IMR-90 (cell line): ENCODE measurements around the gene ADAM12. TPM values are rescaled to one million over a fixed set of nuclear protein-coding genes. Genes with fewer than 3 reads are reported as not detected.

Experiments used
- ATAC-seq: fragments of 200-7000 bp; cut with Tn5 transposase; 2 replicates; pipeline ENCODE4 v1.9.1; 2020; ENCODE audit warnings: low read depth, mild to moderate bottlenecking, moderate library complexity
- BruUV-seq: library from RNA; stranded (reverse); fragments of 400-500 nt; replicated peaks from 2 replicates; lab custom pipeline; 2021; lab: Mats Ljungman, UMichigan
- CTCF ChIA-PET: fragments of 300-600 bp; formaldehyde crosslinking; extraction: SDS; loops from one replicate; lab custom pipeline; 2021; ENCODE audit warnings: antibody characterized with exemption; lab: Yijun Ruan, JAX
- POLR2A ChIA-PET: fragments of 300-600 bp; sonication (Branson Sonifier 250); formaldehyde crosslinking; loops from one replicate; lab custom pipeline; 2022; ENCODE audit warnings: antibody characterized with exemption; ENCODE audit not compliant: unreplicated experiment; lab: Charles Lee
- DNase-seq: peaks from one replicate; pipeline ENCODE4 v3.0.0; 2013
- H2AFZ ChIP-seq: replicated peaks from 2 replicates; pipeline ENCODE3; 2013; ENCODE audit warnings: low read length, mild to moderate bottlenecking; ENCODE audit not compliant: poor library complexity
- H2AK5ac ChIP-seq: 2 replicates; pipeline ENCODE4 v1.6.1; 2013; ENCODE audit warnings: low read depth, low read length, inconsistent platforms
- H2AK9ac ChIP-seq: replicated peaks from 2 replicates; pipeline ENCODE3; 2013; ENCODE audit warnings: mild to moderate bottlenecking, low read depth, low read length, moderate library complexity; ENCODE audit not compliant: poor library complexity
- H2BK120ac ChIP-seq: 2 replicates; pipeline ENCODE4 v1.6.1; 2013; ENCODE audit warnings: low read depth, low read length, inconsistent platforms
- H2BK15ac ChIP-seq: 3 replicates; pipeline ENCODE4 v1.6.1; 2013; ENCODE audit warnings: low read depth, low read length, inconsistent platforms
- H2BK20ac ChIP-seq: 2 replicates; pipeline ENCODE4 v1.6.1; 2013; ENCODE audit warnings: low read depth, mild to moderate bottlenecking, inconsistent platforms, low read length, moderate library complexity
- H2BK5ac ChIP-seq: 2 replicates; pipeline ENCODE4 v1.6.1; 2013; ENCODE audit warnings: mild to moderate bottlenecking, low read depth, low read length, inconsistent platforms; ENCODE audit not compliant: poor library complexity, severe bottlenecking
- H3K14ac ChIP-seq: replicated peaks from 2 replicates; pipeline ENCODE4 v1.6.1; 2013; ENCODE audit warnings: low read depth, low read length, inconsistent platforms
- H3K18ac ChIP-seq: 2 replicates; pipeline ENCODE4 v1.6.1; 2013; ENCODE audit warnings: low read depth, low read length, control low read depth
- H3K23ac ChIP-seq: 2 replicates; pipeline ENCODE4 v1.6.1; 2013; ENCODE audit warnings: low read depth, low read length, inconsistent platforms
- H3K27ac ChIP-seq: 2 replicates; pipeline ENCODE4 v1.5.1; 2013; ENCODE audit warnings: mild to moderate bottlenecking, control low read depth, low read length; ENCODE audit not compliant: insufficient read depth
- H3K27me3 ChIP-seq: 2 replicates; pipeline ENCODE4 v1.6.1; 2013; ENCODE audit warnings: low read length; ENCODE audit not compliant: control insufficient read depth, insufficient read depth
- H3K36me3 ChIP-seq: 2 replicates; pipeline ENCODE4 v1.6.1; 2013; ENCODE audit warnings: low read length, mixed read lengths; ENCODE audit not compliant: control insufficient read depth, insufficient read depth
- H3K4ac ChIP-seq: 2 replicates; pipeline ENCODE4 v1.6.1; 2013; ENCODE audit warnings: low read depth, low read length, inconsistent platforms
- H3K4me1 ChIP-seq: 2 replicates; pipeline ENCODE4 v1.6.1; 2013; ENCODE audit warnings: low read length, mixed read lengths; ENCODE audit not compliant: control insufficient read depth, insufficient read depth
- H3K4me2 ChIP-seq: 2 replicates; pipeline ENCODE4 v1.6.1; 2013; ENCODE audit warnings: low read depth, mild to moderate bottlenecking, control low read depth, low read length, moderate library complexity
- H3K4me3 ChIP-seq: 2 replicates; pipeline ENCODE4 v1.5.1; 2013; ENCODE audit warnings: low read depth, mild to moderate bottlenecking, control low read depth, low read length, moderate library complexity; ENCODE audit not compliant: insufficient read depth
- H3K56ac ChIP-seq: 2 replicates; pipeline ENCODE4 v1.6.1; 2013; ENCODE audit warnings: low read length, inconsistent platforms; ENCODE audit not compliant: insufficient read depth; ENCODE audit errors: extremely low read depth
- H3K79me1 ChIP-seq, 2 experiments: 2 replicates each; pipeline ENCODE4 v1.6.1; 2013; ENCODE audit warnings: low read length in 2 of 2, inconsistent platforms in 1 of 2, low read depth in 1 of 2
- H3K9ac ChIP-seq: 2 replicates; pipeline ENCODE4 v1.6.1; 2013; ENCODE audit warnings: low read depth, low read length, control low read depth
- H3K9me1 ChIP-seq: 2 replicates; pipeline ENCODE4 v1.6.1; 2013; ENCODE audit warnings: low read length, inconsistent platforms; ENCODE audit not compliant: insufficient read depth
- H3K9me3 ChIP-seq: 2 replicates; pipeline ENCODE4 v1.6.1; 2013; ENCODE audit warnings: low read length; ENCODE audit not compliant: control insufficient read depth, insufficient read depth
- H4K20me1 ChIP-seq: 2 replicates; pipeline ENCODE4 v1.6.1; 2013; ENCODE audit warnings: low read length, inconsistent platforms; ENCODE audit not compliant: insufficient read depth
- H4K5ac ChIP-seq: 2 replicates; pipeline ENCODE4 v1.6.1; 2013; ENCODE audit warnings: mild to moderate bottlenecking, low read depth, low read length, control low read depth
- H4K8ac ChIP-seq, 2 experiments: 2 replicates each; pipeline ENCODE4 v1.6.1; 2013; ENCODE audit warnings: low read depth in 2 of 2, low read length in 2 of 2, control low read depth in 1 of 2, inconsistent platforms in 1 of 2
- H4K91ac ChIP-seq: 2 replicates; pipeline ENCODE4 v1.6.1; 2013; ENCODE audit warnings: low read depth, low read length, inconsistent platforms; ENCODE audit not compliant: insufficient read depth
- POLR2A ChIP-seq: IDR thresholded peaks from 2 replicates; pipeline ENCODE4 v1.6.1; 2012; ENCODE audit warnings: mild to moderate bottlenecking, low read depth, low read length
- WGBS, 2 experiments: methylation state at CpG; one replicate each; pipeline versions ENCODE4 v1.1.5 to v1.1.7; 2013; ENCODE audit warnings: missing lambda C conversion rate in 2 of 2; ENCODE audit not compliant: insufficient read length in 1 of 2; ENCODE audit errors: extremely low coverage in 2 of 2; 5-methylcytosine and 5-hydroxymethylcytosine counted together
- dilution Hi-C: fragments of 300-500 bp; cut with HindIII; formaldehyde crosslinking; loops from one replicate; pipeline ENCODE4 v1.14.3; 2018; ENCODE audit warnings: low sequenced_read_pairs; ENCODE audit not compliant: unreplicated experiment
- in situ Hi-C: fragments of 300-500 bp; cut with MboI; formaldehyde crosslinking; loops from 3 replicates; pipeline ENCODE4 v1.14.3; 2019; ENCODE audit warnings: low sequenced_read_pairs, inconsistent platforms, mixed read lengths
- intact Hi-C: fragments of 100-400 bp; cut with micrococcal nuclease; formaldehyde crosslinking; loops from 2 replicates; pipeline ENCODE4 v1.10.0; 2022
- polyA plus RNA-seq, 3 experiments: library from polyadenylated mRNA; depleted of rRNA; stranded (reverse); fragments of >200 nt; gene quantifications; 2 replicates each; pipeline ENCODE4 v1.2.3, GENCODE V29; 2012; ENCODE audit warnings: low replicate concordance in 1 of 3
- total RNA-seq: library from RNA; depleted of rRNA; stranded (reverse); fragments of >200 nt; gene quantifications from 2 replicates; pipeline ENCODE4 v1.2.3, GENCODE V29; 2012

The ADAM12 gene
- total and polyA plus RNA-seq, 2 of the 4 experiments (the other 2 are of a cell fraction) = 9.6 to 10.2 TPM

GRCh38 chr10:126122881-126123280, 265.4 kb downstream of the ADAM12 start:
- no peaks in the 10 kb centered on the region for H4K20me1 ChIP-seq
- H2BK15ac ChIP-seq = no peak overlapping the region
- no peak overlapping the region for H3K4me3 ChIP-seq
- no peak overlapping the region for H3K14ac ChIP-seq
- ATAC-seq = no peak
- H3K9me3 ChIP-seq = no peaks in the 10 kb centered on the region
- BruUV-seq = no TSS peak
- H3K79me1 ChIP-seq = no peaks in the 10 kb centered on the region
- no peak overlapping the region for H4K8ac ChIP-seq
- no peak overlapping the region for H3K9ac ChIP-seq
- H3K9me1 ChIP-seq = 0 out of 2 replicates have a peak, but pooled peaks cover 3% of the 10 kb centered on the region
- in situ Hi-C loops = no loop called here
- TF ChIP-seq POLR2A = no peak
- H3K4me2 ChIP-seq = no peak overlapping the region
- ChIA-PET CTCF (interaction anchor here (0.7 kb wide), 1 partner anchor 19 kb away, joined by 3 read pairs; no protein-coding TSS in a partner anchor), POLR2A (no interaction called here)
- no peak for DNase-seq
- no peaks in the 10 kb centered on the region for H3K36me3 ChIP-seq
- no peak overlapping the region for H2BK120ac ChIP-seq
- 0 out of 2 replicates have a peak, but pooled peaks cover 2% of the 10 kb centered on the region for H3K4me1 ChIP-seq
- no peaks in the 10 kb centered on the region for H3K27me3 ChIP-seq
- H2AK9ac ChIP-seq = no peak overlapping the region
- H2AK5ac ChIP-seq = no peak overlapping the region
- dilution Hi-C loops = no loop called here
- no CpG with 5 or more reads among the region's 1 CpG for WGBS, 2 experiments
- no peak overlapping the region for H3K4ac ChIP-seq
- H2BK20ac ChIP-seq = no peak overlapping the region
- no peak overlapping the region for H2AFZ ChIP-seq
- H2BK5ac ChIP-seq = no peak overlapping the region
- no peak overlapping the region for H4K5ac ChIP-seq
- intact Hi-C loops = no loop called here
- H3K56ac ChIP-seq = no peak overlapping the region
- no peak overlapping the region for H3K18ac ChIP-seq
- H3K23ac ChIP-seq = no peak overlapping the region
- H4K91ac ChIP-seq = no peak overlapping the region
- no peak overlapping the region for H3K27ac ChIP-seq
